ENCODE results near the gene SFSWAP. TPM values are rescaled to one million over a fixed set of nuclear protein-coding genes. Genes with fewer than 3 reads are reported as not detected.

SFSWAP gene
- total and polyA plus RNA-seq, 2 of the 8 experiments (the other 6 are each of a cell fraction or from before 2014, with no cell fraction given) = 36.5 to 49.5 TPM

DNA sequence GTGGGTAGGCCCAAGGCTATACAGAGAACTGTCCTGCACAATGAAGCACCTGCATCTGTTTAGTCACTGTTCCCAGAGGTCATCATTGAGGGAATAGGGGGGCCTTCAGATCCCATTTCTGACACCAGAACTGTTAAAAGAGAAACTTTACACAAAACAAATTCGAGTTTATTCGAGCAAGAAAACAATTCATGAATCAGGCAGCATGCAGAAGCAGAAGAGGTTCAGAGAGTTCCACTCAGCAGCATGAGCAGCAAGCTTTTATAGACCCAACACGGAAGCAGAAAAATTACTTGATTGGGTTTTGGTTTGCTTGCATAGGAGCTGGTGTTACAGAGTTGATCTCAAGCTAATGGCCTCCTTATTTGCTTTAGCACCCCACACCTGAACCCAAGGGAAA is 1.7 kb upstream of the SFSWAP start (continued):
- TF ChIP-seq SIN3A (conservative IDR thresholded peaks at IDR 0.05 in 1 of 2, IDR thresholded peaks at IDR 0.05 in 1 of 2; ENCODE audit: low read depth in 1 of 2, low read length in 2 of 2) (no peak), HDAC6 (IDR thresholded peaks at IDR 0.05; ENCODE audit: low read depth, low read length) (no peak), PHF8 (conservative IDR thresholded peaks at IDR 0.05; ENCODE audit: low read depth, low read length) (no peak), ZNF274 (IDR thresholded peaks at IDR 0.05; ENCODE audit: borderline replicate concordance, extremely low read depth, low read length) (no peak), SP2 (IDR thresholded peaks at IDR 0.05; ENCODE audit: low read length) (no peak), ATF2 (IDR thresholded peaks at IDR 0.05; ENCODE audit: low read length) (no peak)
